ENCODE results near the gene PRKN.

GRCh38 chr6:161300823-161301222 lies 1426.7 kb downstream of the PRKN start:
- TF ChIP-seq CTCF (conservative IDR thresholded peaks at IDR 0.05; ENCODE audit: low read depth in 2 of 2): no peak
- no peak for TF ChIP-seq EZH2 (IDR thresholded peaks at IDR 0.05; ENCODE audit: low read depth, unreplicated experiment)
- TF ChIP-seq ZNF114 (CRISPR knock-in tag; IDR thresholded peaks at IDR 0.05): no peak

Measured in GM23338 (cell line).